GM18858 (cell line): ENCODE measurements around the gene TP53AIP1.
"Not testable (repeated sequence)": the region's sequence is repeated elsewhere in the genome, so short reads cannot be mapped to it uniquely, and the experiment has no call there.

Experiments used
- ATAC-seq: cut with Tn5 transposase; IDR thresholded peaks from one replicate; pipeline ENCODE4 v1.9.1; 2021; ENCODE audit not compliant: unreplicated experiment

TP53AIP1 gene

DNA sequence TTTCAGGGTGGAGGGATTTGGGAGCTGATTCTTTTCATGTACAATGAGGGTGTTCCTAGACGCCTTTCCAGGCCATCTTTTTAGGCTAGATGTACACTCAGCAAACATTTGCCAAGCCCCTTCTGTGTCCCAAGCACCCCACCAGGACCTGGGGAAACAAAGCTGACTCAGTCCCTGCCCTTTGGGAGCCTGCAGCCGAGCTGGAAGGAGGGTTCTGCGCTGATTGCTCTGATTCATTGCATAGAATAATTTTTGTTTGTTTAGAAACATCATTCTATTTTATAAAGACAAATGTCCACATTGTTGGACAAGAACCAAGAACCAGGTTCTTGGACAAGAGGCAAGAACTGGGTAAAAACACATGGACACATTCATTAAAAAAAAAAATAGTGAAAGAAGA is 16.7 kb downstream of the TP53AIP1 start:
- ATAC-seq, result no peak

DNA sequence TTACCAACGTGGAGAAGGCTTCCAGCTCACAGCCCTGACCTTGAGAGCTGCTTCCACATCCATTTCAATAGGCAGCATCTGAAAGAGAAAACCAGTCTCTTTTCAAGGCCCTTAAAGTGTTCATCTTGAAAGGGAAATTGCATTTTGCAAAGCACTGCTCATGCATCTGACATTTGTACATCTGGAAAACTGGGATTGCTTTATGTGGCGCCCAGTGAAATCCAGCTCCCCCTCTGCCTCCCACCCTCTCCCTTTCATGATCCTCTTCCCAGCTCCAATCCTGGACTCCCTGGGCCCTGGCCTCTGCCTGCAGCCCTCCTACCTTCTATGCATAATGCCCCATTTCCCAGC is 17.4 kb downstream of the TP53AIP1 start:
- no peak for ATAC-seq

DNA sequence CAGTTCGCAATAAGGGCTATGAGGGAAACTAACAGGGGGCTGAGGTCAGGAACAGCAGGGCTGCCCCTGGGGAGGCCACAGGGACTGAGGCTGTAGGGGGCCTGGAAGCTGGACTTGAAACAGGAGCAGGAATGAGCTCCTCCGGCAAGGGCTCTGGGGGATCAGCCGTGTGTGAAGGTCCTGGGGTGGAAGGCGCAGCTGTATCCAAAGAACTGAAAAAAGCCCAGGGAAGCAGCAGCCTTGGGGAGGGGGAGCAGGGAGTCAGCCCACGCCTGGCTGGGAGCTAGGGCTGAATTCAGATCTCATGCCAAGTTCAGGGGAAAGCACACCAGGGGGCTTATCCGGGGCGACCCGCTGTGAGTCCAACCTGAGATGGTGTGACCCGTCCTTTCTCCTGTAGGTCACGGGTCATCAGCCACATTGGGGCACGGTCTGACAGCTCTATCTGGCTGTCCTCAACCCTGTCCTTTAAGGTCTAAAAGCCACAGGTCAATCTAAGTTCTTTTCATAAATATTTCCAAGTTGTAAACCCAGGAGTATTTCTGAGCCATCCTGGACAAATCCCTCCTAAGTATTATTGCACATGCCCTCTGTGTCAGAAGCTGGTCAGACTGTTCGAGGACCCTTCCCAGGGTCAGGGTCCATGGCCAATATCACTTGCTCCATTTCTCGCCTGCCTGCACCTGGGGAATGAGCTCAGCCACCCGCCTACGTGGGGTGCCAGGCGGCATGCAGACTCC is 18.0 kb downstream of the TP53AIP1 start:
- ATAC-seq, result no peak

DNA sequence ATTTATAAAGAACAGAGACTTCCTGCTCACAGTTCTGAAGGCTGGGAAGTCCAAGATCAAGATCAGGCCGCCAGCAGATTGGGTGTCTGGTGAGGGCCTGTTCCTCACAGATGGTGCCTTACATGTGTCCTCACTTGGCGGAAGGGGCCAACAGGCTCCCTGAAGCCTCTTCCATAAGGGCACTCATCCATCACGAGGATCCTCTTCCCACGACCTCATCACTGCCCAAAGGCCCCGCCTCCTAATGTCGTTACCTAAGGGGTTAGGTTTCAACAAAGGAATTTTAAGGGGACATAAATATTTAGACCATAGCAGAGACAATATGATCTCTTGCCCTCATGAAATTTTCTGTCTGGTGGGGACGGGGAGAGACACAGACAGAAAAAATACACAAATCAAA is 18.6 kb downstream of the TP53AIP1 start:
- ATAC-seq, result no peak

DNA sequence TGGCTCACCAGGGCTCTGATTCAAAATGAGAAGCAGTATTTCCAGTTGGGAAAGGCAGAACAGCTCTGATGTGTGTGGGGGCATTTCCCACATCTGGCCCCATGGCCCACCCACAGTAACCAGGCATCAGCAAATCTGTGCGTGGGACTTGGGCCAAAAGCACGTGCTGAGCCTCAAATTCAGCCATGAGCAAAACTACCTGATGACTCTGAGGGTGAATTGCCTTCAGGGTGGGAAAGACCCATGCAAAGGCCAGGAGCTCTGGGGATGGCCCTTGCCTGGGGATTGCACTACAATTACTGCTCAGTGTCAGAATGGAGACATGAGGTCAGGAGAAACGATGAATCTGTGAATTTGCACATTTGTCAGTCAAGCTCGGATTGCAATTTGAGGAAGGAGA is 20.9 kb downstream of the TP53AIP1 start:
- ATAC-seq, result no peak

DNA sequence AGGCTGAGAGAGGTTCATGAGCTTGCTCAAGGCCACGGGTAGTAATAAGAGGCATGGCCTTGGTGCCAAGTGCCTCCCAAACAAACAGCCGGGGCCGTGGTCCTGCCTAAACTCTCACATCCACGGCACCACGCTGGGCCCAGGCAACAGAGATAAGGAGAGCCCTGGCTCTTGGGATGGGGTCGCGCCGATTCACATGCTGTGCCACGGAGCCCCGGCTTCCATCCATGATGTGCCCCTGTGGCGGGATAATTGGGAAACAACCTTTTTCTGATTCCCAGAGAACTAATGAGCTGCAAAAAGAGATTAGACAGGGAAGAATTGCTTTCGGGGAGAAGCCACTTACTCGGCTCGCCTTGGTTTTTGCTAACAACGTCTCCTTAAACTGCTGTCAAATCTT is 22.0 kb downstream of the TP53AIP1 start:
- no peak for ATAC-seq

DNA sequence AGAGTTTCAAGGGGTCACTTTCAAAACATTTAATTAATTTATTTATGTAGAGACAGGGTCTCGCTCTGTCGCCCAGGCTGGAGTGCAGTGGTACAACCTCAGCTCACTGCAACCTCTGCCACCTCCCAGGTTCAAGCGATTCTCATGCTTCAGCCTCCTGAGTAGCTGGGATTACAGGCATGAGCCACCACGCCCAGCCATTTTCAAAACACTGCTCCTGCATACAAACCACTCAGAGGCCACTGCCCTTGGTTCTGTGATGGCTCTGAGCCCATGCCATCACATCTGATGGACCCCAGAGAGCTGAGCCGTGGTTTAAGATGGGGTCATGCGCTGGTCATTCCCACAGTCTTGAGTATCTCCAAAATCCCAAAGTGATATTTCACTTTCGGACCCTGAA is 23.0 kb downstream of the TP53AIP1 start:
- not testable (repeated sequence) for ATAC-seq

DNA sequence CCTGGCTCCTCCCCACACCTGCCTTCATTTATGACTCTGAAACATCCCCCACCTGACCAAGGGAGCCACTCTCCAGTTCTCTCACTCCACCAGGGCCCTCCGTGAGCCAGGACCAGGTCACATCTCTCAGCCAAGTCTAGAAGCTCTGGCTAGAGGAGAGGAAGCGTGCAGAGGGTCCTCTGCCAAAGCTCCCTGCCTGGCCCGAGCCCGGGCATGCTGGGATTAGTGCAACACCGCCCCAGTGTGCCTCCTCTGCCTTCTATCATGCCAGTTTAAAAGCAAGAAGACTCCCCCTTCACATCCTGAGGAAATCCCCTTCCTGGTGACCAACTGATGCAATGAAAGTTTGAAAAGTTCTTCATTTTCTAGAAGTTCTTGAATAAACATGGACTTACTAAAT is 23.5 kb downstream of the TP53AIP1 start:
- no peak for ATAC-seq

DNA sequence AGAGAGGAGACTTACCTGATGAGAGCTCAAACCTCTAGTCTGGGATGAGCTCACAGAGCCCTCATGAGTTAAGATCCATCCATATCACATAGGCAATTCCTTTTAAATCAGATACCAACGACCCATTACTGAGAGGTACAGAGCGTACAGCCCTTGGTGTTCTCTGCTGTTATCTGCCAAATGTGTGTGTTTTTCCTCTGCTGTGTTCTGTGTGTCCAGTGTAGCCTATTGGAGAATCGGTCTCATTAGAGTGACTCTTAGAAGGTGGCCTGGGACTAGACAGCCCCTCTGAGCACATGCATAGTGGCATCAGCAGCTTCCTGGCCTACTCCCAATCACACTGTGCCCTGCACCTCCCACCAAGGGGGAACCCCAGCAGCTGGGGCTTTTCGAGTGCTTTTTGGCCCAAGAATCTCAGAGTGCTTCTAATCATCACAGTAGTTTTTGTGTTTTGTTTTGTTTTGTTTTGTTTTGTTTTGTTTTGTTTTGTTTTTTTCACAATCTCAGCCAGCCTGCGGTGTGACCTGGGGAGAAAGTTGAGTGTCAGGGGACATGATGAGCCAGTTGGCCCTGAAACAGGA is 25.4 kb downstream of the TP53AIP1 start:
- no peak for ATAC-seq

DNA sequence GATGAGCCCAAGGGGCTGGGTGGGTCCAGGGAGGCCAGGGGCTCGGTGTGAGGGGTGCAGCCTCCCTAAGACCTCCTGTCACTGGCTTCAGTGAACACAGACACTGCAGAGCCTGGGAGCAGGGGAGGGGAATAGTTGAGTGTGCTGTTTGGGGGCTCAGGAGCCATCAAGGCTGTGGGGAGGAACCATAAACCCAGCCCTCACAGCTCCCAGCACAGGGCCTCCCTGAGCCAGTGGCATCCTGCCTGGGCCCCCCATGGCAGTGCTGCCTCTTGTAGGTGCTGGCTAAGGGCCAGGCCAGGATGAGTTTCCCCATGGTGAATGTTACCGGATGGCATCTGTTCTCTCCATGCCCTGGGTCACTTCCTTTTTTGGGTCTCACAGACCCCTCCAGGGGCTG is 26.0 kb downstream of the TP53AIP1 start:
- ATAC-seq, result no peak

DNA sequence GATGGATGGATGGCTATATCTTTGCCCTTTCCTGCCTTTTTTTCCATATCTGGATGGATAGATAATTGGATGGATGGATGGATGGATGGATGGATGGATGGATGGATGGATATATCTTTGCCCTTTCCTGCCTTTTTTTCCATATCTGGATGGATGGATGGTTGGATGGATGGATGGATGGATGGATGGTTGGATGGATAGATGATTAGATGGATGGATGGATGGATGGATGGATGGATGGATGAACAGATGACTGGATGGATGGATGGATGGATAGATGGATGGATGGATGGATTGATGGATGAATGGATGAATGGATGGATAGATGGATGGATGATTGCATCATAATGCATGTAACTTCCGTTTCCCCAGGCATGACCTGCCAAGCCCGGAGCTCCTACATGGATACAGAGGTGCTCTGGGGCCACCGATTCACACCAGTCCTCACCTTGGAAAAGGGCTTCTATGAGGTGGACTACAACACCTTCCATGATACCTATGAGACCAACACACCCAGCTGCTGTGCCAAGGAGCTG is 26.6 kb downstream of the TP53AIP1 start:
- ATAC-seq, result no peak

DNA sequence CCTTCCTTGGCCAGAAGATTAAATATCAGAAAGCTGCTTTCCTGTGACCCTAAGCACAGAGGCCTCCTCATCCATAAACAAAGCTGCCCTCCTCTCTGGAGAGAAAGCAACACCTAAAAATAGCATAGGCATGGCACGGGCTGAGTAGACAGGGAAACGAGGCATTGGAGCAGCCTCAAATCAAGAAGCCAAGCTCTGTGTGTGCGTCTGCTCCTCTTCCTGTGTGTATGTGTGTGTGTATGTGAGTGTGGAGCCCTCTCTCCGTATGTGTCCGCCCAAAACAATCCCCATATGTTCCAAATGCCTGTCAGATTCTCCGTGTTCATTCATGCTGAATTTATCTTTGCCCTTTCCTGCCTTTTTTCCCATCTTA is 27.5 kb downstream of the TP53AIP1 start:
- no peak for ATAC-seq

DNA sequence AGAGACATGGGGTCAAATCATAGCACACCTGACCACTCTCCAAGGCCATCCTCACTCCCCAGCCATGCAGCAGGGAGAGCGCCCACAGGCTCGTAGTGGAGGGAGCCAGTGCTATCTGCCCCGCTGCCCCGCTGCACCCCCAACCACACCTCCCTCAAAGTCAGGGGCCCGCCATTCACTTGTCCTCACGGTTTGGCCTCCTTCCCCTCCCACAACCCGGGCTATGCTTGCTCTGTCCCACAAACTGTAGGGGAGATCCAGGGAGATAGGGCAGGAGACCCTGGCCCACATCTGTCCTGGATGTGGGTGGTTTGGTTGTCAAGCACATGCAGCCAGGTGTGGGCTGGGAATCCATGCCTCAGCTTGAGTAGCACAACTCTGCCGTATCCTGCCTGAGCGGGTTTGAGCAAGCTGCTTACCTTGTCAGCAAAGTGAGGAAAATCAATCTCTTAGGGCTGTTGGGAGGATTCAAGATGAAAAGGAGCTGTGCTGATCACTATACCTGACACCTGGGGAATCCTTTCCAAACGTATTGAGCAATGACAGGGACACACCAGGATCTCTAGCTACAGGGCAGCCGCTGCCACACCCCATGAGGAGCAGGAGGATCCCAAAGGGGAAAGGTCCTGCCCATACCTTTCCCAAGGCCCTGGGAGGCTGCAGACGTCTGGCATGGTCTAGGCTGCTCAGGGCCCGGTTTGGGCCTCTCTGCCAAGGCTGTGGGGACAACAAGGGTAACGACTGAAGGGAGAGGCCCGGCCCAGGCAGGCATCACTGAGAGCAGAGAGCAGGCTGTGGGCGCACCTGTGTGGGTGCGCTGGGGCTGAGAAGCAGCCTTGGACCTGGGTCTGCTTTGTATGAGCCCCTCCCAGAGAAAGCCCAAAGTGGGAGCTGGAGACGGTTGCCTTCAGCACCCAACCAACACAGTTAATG is 28.2 kb downstream of the TP53AIP1 start:
- ATAC-seq, result no peak

DNA sequence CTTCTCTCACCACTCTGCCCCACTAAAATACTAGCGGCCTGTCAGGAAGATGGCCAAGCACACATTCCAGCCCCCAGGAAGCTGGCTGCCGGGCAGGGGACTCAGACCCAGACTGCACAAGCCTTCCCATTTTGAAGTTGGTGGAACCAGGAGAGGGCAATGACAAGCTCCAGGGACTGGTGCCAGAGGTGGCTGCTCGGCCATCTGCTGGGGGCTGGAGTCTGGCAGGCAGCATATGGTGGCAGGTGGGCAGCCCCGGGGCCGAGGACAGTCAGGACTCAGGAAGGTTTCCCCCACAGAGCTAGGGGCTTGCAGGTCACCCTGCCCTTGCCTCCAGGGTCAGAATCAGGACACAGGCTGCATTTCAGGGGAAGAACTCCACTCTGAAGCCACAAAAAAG is 28.9 kb downstream of the TP53AIP1 start:
- no peak for ATAC-seq

DNA sequence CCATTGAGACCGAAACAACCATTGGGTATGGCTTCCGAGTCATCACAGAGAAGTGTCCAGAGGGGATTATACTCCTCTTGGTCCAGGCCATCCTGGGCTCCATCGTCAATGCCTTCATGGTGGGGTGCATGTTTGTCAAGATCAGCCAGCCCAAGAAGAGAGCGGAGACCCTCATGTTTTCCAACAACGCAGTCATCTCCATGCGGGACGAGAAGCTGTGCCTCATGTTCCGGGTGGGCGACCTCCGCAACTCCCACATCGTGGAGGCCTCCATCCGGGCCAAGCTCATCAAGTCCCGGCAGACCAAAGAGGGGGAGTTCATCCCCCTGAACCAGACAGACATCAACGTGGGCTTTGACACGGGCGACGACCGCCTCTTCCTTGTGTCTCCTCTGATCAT is 31.0 kb downstream of the TP53AIP1 start:
- ATAC-seq, result no peak

DNA sequence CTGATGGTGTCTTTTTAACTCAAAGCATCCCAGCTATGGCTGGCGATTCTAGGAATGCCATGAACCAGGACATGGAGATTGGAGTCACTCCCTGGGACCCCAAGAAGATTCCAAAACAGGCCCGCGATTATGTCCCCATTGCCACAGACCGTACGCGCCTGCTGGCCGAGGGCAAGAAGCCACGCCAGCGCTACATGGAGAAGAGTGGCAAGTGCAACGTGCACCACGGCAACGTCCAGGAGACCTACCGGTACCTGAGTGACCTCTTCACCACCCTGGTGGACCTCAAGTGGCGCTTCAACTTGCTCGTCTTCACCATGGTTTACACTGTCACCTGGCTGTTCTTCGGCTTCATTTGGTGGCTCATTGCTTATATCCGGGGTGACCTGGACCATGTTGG is 31.4 kb downstream of the TP53AIP1 start:
- ATAC-seq, result no peak

DNA sequence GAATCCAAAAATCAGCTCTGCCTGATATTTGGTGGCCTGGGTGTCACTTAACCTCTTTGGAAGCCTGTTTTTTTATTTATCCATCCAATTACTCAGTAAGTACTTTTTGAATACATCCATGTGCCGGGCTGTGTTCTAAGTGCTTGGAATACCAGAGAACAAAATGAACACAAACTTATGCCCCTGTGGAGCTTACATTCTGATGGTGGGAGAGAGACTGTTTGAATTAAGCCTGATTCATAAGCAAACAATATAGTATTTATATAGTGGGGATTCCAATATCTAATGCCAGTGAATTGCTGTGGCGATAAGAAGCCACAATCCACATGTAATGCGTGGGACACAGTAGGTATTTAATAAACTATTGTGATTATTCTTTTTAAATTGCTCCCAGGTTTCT is 32.1 kb downstream of the TP53AIP1 start:
- no peak for ATAC-seq

DNA sequence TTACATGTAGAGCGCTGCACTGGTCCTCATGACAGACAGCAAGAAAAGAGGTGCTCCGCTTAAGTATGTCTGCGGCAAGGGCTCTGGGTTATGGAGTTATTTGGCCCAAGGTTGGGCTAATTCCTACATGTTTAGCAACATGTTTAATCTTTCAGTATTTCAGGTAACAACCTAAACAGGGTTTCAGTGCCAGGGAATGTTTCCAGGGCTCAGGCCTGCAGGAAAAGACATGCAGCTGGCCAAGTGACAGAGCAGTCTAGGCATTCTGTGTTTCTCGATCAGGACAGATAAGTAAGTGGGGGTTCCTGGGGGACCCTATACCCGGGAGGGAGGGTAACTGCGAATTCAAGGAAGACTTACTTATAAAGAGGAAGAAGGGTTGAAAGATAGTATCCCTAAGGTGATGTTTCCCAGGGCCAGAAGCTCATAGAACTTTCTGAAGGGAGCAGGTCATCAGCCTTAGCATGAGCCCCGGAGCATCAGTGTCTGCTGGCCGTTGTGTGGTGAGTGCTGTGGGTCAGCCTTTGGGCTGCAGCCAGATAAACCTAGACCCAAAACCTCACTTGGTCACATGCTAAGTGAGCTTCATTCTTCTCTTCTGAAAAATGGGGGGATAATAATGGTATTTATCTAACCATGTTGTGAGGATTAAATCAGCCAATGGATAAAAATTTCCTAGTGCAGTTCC is 33.1 kb downstream of the TP53AIP1 start:
- no peak for ATAC-seq

DNA sequence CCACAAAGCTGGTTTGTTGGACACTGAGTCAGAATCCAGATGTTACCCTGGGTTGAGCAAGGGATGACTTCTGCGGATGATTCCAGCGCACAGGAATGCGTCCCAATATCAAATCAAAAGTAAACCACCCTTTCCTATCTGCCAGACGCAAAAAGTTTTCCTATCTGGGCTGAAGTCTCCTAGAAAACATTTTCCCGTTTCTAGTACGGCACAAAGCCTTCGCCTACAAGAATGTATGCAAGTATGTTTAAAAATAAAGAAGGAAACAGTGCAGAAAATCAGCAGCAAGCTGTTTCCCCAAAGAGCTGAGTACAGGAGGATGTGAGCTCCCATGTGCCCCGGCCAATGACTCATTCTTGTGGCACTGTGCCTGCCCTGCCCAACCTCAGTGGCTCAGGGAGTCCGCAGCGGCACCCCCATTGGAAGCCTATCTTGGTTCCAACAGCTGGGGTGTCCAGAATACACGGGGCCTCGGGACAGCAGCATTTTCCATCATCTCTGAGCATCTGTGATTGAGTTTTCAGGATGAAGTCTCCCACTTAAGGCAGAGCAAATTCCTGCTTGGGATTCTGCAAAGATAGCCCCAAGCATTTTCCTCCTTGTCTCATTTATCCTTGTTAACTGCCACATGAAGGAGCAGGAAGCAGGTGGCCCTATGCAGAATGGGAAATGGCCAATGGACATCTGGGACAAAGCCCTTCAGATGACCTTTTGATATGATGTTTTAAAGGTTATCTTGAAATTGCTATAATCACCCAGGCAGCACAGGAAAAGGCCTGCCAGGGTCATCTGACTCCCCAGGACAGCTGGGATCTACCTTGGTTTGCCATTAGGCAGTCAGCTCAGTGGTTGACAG is 34.1 kb downstream of the TP53AIP1 start:
- ATAC-seq, result no peak

DNA sequence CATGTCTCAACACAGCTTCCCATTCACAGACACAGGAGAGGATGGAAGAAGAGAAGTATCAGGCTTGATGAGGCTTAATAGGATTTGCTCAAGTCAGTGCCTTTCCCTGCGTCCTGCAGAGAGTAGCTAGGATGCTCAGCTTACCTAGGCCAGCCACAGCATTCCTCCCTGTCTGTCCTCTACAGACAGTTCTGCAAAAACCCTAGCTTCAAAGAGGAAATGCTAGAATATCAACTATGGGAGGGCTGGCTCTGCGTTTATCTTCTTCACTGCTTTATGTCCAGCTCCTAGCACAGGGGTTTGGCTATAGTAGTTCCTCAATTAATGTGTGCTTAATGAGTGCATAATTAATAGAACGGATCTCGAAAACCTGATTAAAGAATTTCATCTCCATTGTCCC is 35.1 kb downstream of the TP53AIP1 start:
- ATAC-seq, result no peak
